IMR-90 (cell line): Measurements from ENCODE around the gene TEDC1. TPM values are rescaled to one million over a fixed set of nuclear protein-coding genes. Genes with fewer than 3 reads are reported as not detected.
"Not testable (repeated sequence)": the region's sequence is repeated elsewhere in the genome, so short reads cannot be mapped to it uniquely, and the experiment has no call there.

Source experiments
- ATAC-seq: fragments of 200-7000 bp; cut with Tn5 transposase; 2 replicates; pipeline ENCODE4 v1.9.1; 2020; ENCODE audit warnings: low read depth, mild to moderate bottlenecking, moderate library complexity
- BruUV-seq: library from RNA; stranded (reverse); fragments of 400-500 nt; replicated peaks from 2 replicates; lab custom pipeline; 2021; lab: Mats Ljungman, UMichigan
- CTCF ChIA-PET: fragments of 300-600 bp; formaldehyde crosslinking; extraction: SDS; loops from one replicate; lab custom pipeline; 2021; ENCODE audit warnings: antibody characterized with exemption; lab: Yijun Ruan, JAX
- POLR2A ChIA-PET: fragments of 300-600 bp; sonication (Branson Sonifier 250); formaldehyde crosslinking; loops from one replicate; lab custom pipeline; 2022; ENCODE audit warnings: antibody characterized with exemption; ENCODE audit not compliant: unreplicated experiment; lab: Charles Lee
- DNase-seq: peaks from one replicate; pipeline ENCODE4 v3.0.0; 2013
- H2AFZ ChIP-seq: replicated peaks from 2 replicates; pipeline ENCODE3; 2013; ENCODE audit warnings: low read length, mild to moderate bottlenecking; ENCODE audit not compliant: poor library complexity
- H2AK5ac ChIP-seq: 2 replicates; pipeline ENCODE4 v1.6.1; 2013; ENCODE audit warnings: low read depth, low read length, inconsistent platforms
- H2AK9ac ChIP-seq: replicated peaks from 2 replicates; pipeline ENCODE3; 2013; ENCODE audit warnings: mild to moderate bottlenecking, low read depth, low read length, moderate library complexity; ENCODE audit not compliant: poor library complexity
- H2BK120ac ChIP-seq: 2 replicates; pipeline ENCODE4 v1.6.1; 2013; ENCODE audit warnings: low read depth, low read length, inconsistent platforms
- H2BK15ac ChIP-seq: 3 replicates; pipeline ENCODE4 v1.6.1; 2013; ENCODE audit warnings: low read depth, low read length, inconsistent platforms
- H2BK20ac ChIP-seq: 2 replicates; pipeline ENCODE4 v1.6.1; 2013; ENCODE audit warnings: low read depth, mild to moderate bottlenecking, inconsistent platforms, low read length, moderate library complexity
- H2BK5ac ChIP-seq: 2 replicates; pipeline ENCODE4 v1.6.1; 2013; ENCODE audit warnings: mild to moderate bottlenecking, low read depth, low read length, inconsistent platforms; ENCODE audit not compliant: poor library complexity, severe bottlenecking
- H3K14ac ChIP-seq: replicated peaks from 2 replicates; pipeline ENCODE4 v1.6.1; 2013; ENCODE audit warnings: low read depth, low read length, inconsistent platforms
- H3K18ac ChIP-seq: 2 replicates; pipeline ENCODE4 v1.6.1; 2013; ENCODE audit warnings: low read depth, low read length, control low read depth
- H3K23ac ChIP-seq: 2 replicates; pipeline ENCODE4 v1.6.1; 2013; ENCODE audit warnings: low read depth, low read length, inconsistent platforms
- H3K27ac ChIP-seq: 2 replicates; pipeline ENCODE4 v1.5.1; 2013; ENCODE audit warnings: mild to moderate bottlenecking, control low read depth, low read length; ENCODE audit not compliant: insufficient read depth
- H3K27me3 ChIP-seq: 2 replicates; pipeline ENCODE4 v1.6.1; 2013; ENCODE audit warnings: low read length; ENCODE audit not compliant: control insufficient read depth, insufficient read depth
- H3K36me3 ChIP-seq: 2 replicates; pipeline ENCODE4 v1.6.1; 2013; ENCODE audit warnings: low read length, mixed read lengths; ENCODE audit not compliant: control insufficient read depth, insufficient read depth
- H3K4ac ChIP-seq: 2 replicates; pipeline ENCODE4 v1.6.1; 2013; ENCODE audit warnings: low read depth, low read length, inconsistent platforms
- H3K4me1 ChIP-seq: 2 replicates; pipeline ENCODE4 v1.6.1; 2013; ENCODE audit warnings: low read length, mixed read lengths; ENCODE audit not compliant: control insufficient read depth, insufficient read depth
- H3K4me2 ChIP-seq: 2 replicates; pipeline ENCODE4 v1.6.1; 2013; ENCODE audit warnings: low read depth, mild to moderate bottlenecking, control low read depth, low read length, moderate library complexity
- H3K4me3 ChIP-seq: 2 replicates; pipeline ENCODE4 v1.5.1; 2013; ENCODE audit warnings: low read depth, mild to moderate bottlenecking, control low read depth, low read length, moderate library complexity; ENCODE audit not compliant: insufficient read depth
- H3K56ac ChIP-seq: 2 replicates; pipeline ENCODE4 v1.6.1; 2013; ENCODE audit warnings: low read length, inconsistent platforms; ENCODE audit not compliant: insufficient read depth; ENCODE audit errors: extremely low read depth
- H3K79me1 ChIP-seq, 2 experiments: 2 replicates each; pipeline ENCODE4 v1.6.1; 2013; ENCODE audit warnings: low read length in 2 of 2, inconsistent platforms in 1 of 2, low read depth in 1 of 2
- H3K9ac ChIP-seq: 2 replicates; pipeline ENCODE4 v1.6.1; 2013; ENCODE audit warnings: low read depth, low read length, control low read depth
- H3K9me1 ChIP-seq: 2 replicates; pipeline ENCODE4 v1.6.1; 2013; ENCODE audit warnings: low read length, inconsistent platforms; ENCODE audit not compliant: insufficient read depth
- H3K9me3 ChIP-seq: 2 replicates; pipeline ENCODE4 v1.6.1; 2013; ENCODE audit warnings: low read length; ENCODE audit not compliant: control insufficient read depth, insufficient read depth
- H4K20me1 ChIP-seq: 2 replicates; pipeline ENCODE4 v1.6.1; 2013; ENCODE audit warnings: low read length, inconsistent platforms; ENCODE audit not compliant: insufficient read depth
- H4K5ac ChIP-seq: 2 replicates; pipeline ENCODE4 v1.6.1; 2013; ENCODE audit warnings: mild to moderate bottlenecking, low read depth, low read length, control low read depth
- H4K8ac ChIP-seq, 2 experiments: 2 replicates each; pipeline ENCODE4 v1.6.1; 2013; ENCODE audit warnings: low read depth in 2 of 2, low read length in 2 of 2, control low read depth in 1 of 2, inconsistent platforms in 1 of 2
- H4K91ac ChIP-seq: 2 replicates; pipeline ENCODE4 v1.6.1; 2013; ENCODE audit warnings: low read depth, low read length, inconsistent platforms; ENCODE audit not compliant: insufficient read depth
- WGBS, 2 experiments: methylation state at CpG; one replicate each; pipeline versions ENCODE4 v1.1.5 to v1.1.7; 2013; ENCODE audit warnings: missing lambda C conversion rate in 2 of 2; ENCODE audit not compliant: insufficient read length in 1 of 2; ENCODE audit errors: extremely low coverage in 2 of 2; 5-methylcytosine and 5-hydroxymethylcytosine counted together
- dilution Hi-C: fragments of 300-500 bp; cut with HindIII; formaldehyde crosslinking; loops from one replicate; pipeline ENCODE4 v1.14.3; 2018; ENCODE audit warnings: low sequenced_read_pairs; ENCODE audit not compliant: unreplicated experiment
- in situ Hi-C: fragments of 300-500 bp; cut with MboI; formaldehyde crosslinking; loops from 3 replicates; pipeline ENCODE4 v1.14.3; 2019; ENCODE audit warnings: low sequenced_read_pairs, inconsistent platforms, mixed read lengths
- intact Hi-C: fragments of 100-400 bp; cut with micrococcal nuclease; formaldehyde crosslinking; loops from 2 replicates; pipeline ENCODE4 v1.10.0; 2022
- polyA plus RNA-seq, 3 experiments: library from polyadenylated mRNA; depleted of rRNA; stranded (reverse); fragments of >200 nt; gene quantifications; 2 replicates each; pipeline ENCODE4 v1.2.3, GENCODE V29; 2012; ENCODE audit warnings: low replicate concordance in 1 of 3
- total RNA-seq: library from RNA; depleted of rRNA; stranded (reverse); fragments of >200 nt; gene quantifications from 2 replicates; pipeline ENCODE4 v1.2.3, GENCODE V29; 2012

TEDC1 gene
- total and polyA plus RNA-seq, 2 of the 4 experiments (the other 2 are of a cell fraction): 5.7 to 6.4 TPM

DNA sequence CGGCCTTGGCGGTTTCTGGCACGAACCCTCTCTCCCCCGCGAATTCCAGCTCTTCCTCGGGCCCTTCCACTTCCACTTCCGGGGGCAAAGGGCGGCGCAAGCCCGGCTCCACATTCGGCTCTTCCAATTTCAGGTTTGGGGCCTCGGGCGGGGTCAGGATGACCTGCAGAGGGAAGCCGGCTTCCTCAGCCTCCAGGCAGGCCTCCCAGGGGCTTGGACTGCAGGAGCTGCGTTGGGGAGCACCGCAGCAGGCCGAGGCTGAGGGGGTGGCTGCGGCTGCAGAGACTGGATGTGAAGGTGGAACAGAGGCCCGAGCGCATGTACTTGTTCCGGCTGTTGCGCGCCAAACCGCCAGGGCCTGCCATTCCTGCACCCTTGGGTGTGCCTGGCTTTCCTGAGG, 56.0 kb downstream of the TEDC1 start:
- H2BK5ac ChIP-seq, H3K9me1 ChIP-seq, H3K9me3 ChIP-seq, H3K36me3 ChIP-seq, H4K20me1 ChIP-seq, BruUV-seq, H2BK120ac ChIP-seq, in situ Hi-C loops, H2BK15ac ChIP-seq, H3K56ac ChIP-seq, H2AK9ac ChIP-seq, POLR2A ChIA-PET, H3K23ac ChIP-seq, dilution Hi-C loops, H4K8ac ChIP-seq, H3K27ac ChIP-seq, H2AFZ ChIP-seq, H3K9ac ChIP-seq, intact Hi-C loops, H3K4me3 ChIP-seq, H2AK5ac ChIP-seq, ATAC-seq, H3K4me2 ChIP-seq, H4K5ac ChIP-seq, H3K27me3 ChIP-seq, H2BK20ac ChIP-seq, H3K4me1 ChIP-seq, H4K91ac ChIP-seq, H3K14ac ChIP-seq, CTCF ChIA-PET, H3K18ac ChIP-seq, DNase-seq, H3K4ac ChIP-seq, H3K79me1 ChIP-seq: not testable (repeated sequence)
- WGBS, 2 experiments: no CpG with 5 or more reads among the region's 24 CpGs
